Measurements from ENCODE around the gene AAK1.
A peak's percentile ranks its signal among the peaks of the same experiment; 100 is the strongest.

AAK1 gene

GRCh38 chr2:69517410-69517809 is 126.1 kb downstream of the AAK1 start:
- TF ChIP-seq, protein P1, sequence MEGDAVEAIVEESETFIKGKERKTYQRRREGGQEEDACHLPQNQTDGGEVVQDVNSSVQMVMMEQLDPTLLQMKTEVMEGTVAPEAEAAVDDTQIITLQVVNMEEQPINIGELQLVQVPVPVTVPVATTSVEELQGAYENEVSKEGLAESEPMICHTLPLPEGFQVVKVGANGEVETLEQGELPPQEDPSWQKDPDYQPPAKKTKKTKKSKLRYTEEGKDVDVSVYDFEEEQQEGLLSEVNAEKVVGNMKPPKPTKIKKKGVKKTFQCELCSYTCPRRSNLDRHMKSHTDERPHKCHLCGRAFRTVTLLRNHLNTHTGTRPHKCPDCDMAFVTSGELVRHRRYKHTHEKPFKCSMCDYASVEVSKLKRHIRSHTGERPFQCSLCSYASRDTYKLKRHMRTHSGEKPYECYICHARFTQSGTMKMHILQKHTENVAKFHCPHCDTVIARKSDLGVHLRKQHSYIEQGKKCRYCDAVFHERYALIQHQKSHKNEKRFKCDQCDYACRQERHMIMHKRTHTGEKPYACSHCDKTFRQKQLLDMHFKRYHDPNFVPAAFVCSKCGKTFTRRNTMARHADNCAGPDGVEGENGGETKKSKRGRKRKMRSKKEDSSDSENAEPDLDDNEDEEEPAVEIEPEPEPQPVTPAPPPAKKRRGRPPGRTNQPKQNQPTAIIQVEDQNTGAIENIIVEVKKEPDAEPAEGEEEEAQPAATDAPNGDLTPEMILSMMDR (conservative IDR thresholded peaks at IDR 0.05; ENCODE audit: low read depth, low read length), result no peak
- peak; percentile 23 for DNase-seq (ENCODE audit: low read depth)
- no peak overlapping the region for H3K4me3 ChIP-seq (ENCODE audit: low read depth, low read length)

DNA sequence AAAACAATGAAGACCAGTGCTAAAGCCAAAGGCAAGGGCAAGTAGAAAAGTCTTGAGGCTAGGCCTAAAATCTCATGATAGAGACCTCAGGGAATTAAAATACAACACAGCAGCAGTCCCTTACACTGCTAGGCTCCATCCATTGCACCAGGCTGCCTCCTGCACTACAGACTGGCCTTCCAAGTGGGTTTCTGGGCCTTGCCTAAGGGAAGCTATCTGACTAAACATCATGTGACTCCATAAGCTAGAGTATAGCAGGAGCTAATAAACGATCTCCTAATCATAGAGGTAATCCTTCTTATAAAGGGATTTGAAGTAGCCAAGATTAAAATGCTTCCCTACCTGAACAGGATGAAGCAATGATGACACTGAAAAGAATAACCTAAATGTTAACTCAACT is 128.7 kb downstream of the AAK1 start:
- H3K4me3 ChIP-seq (ENCODE audit: low read depth, low read length), result no peak overlapping the region
- TF ChIP-seq, protein P1 (conservative IDR thresholded peaks at IDR 0.05; ENCODE audit: low read depth, low read length), result no peak
- peak; percentile 37 for DNase-seq (ENCODE audit: low read depth)

DNA sequence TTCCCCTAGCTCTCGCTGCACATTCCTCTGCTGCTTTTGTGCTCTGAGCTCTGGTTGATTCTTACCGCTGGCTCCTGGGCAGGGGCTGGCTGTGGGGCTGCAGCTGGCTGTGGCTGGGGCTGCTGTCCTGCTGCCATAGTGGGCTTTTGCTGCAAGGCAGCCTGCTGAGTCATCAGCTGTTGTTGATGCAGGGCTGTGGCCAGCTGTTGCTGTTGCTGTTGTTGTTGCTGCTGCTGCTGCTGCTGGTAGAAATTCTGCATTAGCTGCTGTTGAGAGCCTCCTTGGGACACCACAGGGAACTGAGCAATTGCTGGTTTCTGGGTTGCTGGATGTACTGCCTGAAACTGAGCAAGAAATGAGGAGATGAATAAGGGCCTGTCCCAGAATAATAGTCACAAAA is 129.1 kb downstream of the AAK1 start:
- peak; percentile 93 for DNase-seq (ENCODE audit: low read depth)
- H3K4me3 ChIP-seq (ENCODE audit: low read depth, low read length), result no peak overlapping the region
- TF ChIP-seq, protein P1 (conservative IDR thresholded peaks at IDR 0.05; ENCODE audit: low read depth, low read length), result peak; percentile 39

- TF ChIP-seq, protein P1 (conservative IDR thresholded peaks at IDR 0.05; ENCODE audit: low read depth, low read length), result no peak
- H3K4me3 ChIP-seq (ENCODE audit: low read depth, low read length), result no peak overlapping the region
- DNase-seq (ENCODE audit: low read depth), result no peak
Observed at GRCh38 chr2:69512446-69512845, 131.1 kb downstream of the AAK1 start.

DNA sequence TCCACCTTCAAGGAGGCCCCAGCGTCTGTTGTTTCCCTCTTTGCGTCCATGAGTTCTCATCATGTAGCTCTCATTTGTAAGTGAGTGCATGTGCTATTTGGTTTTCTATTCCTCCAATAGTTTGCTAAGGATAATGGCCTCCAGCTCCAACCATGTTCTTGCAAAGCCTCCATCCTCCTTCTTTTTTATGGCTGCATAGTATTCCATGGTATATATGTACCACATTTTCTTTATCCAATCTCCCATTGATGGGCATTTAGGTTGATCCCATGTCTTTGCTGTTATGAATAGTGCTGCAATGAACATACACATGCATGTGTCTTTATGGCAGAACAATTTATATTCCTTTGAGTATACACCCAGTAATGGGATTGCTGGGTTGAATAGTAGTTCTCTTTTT is 133.3 kb downstream of the AAK1 start:
- no peak for DNase-seq (ENCODE audit: low read depth)
- TF ChIP-seq, protein P1 (conservative IDR thresholded peaks at IDR 0.05; ENCODE audit: low read depth, low read length), result no peak
- no peak overlapping the region for H3K4me3 ChIP-seq (ENCODE audit: low read depth, low read length)

DNA sequence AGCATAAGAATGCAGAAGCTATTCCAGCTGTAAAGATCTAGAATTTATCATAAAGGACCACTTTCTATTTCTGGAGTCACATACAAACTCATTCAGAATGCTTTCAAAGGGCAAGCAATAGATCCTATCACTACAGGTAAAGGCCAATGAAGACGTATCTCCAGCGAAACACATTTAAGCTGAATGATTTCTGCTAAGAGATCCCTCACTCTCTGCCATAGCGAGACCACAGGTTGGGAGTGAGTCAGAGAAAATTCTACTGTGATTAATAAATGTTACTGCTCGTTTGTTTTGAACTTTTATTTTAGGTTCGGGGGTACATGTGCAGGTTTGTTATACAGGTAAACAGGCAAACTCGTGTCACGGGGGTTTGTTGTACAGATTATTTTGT is 133.8 kb downstream of the AAK1 start:
- TF ChIP-seq, protein P1 (conservative IDR thresholded peaks at IDR 0.05; ENCODE audit: low read depth, low read length), result no peak
- DNase-seq (ENCODE audit: low read depth), result no peak
- H3K4me3 ChIP-seq (ENCODE audit: low read depth, low read length), result no peak overlapping the region

DNA sequence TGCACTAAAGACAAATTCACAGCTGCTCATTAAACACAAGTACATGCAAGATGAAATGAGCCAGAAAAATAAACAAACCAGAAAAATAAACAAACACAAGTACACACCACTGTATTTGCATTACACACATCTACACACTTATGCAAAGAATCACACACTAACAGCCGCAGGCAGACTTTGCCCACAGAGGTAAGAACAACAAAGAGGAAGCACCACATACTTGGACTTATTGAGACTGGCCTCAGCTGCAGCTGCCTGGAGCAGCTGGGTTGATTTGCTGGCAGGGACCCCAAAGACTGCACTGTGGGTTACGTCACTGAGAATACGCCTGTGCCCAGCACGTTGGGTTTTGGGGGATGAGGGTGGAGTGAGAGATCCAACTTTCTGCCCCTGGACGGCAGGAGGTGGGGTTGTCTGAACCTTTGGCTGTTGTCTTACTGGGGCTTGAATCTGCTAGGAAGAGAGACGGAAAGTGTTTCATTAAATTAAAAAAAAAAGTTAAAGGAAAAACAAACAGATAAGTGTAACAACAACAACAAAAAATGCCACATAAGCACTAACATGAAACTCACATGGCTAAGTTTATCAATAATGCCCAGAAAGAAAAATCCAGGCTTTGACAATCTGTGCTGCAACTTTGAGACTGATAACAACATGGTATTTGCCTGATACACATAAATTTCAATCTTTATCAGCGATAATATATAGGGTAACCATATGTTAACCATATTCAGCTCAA is 134.4 kb downstream of the AAK1 start:
- no peak for DNase-seq (ENCODE audit: low read depth)
- TF ChIP-seq, protein P1 (conservative IDR thresholded peaks at IDR 0.05; ENCODE audit: low read depth, low read length), result no peak
- no peak overlapping the region for H3K4me3 ChIP-seq (ENCODE audit: low read depth, low read length)

Data from choroid plexus epithelial cell (primary cell).